ENCODE measurements around the gene HJV. TPM values are rescaled to one million over a fixed set of nuclear protein-coding genes. Genes with fewer than 3 reads are reported as not detected.

HJV gene
- total and polyA plus RNA-seq, 2 of the 13 experiments (the other 11 are each of a cell fraction or from before 2014, with no cell fraction given), result 0.18 TPM; not detected in 1

- TF ChIP-seq RXRB (CRISPR knock-in tag; IDR thresholded peaks at IDR 0.05; ENCODE audit: borderline replicate concordance), result peak; percentile 89
- peak in 1 of 2 experiments; percentile 97; a peak in 3 of 4 replicates for TF ChIP-seq EP300 (IDR thresholded peaks at IDR 0.05; ENCODE audit: low read depth in 2 of 2, low read length in 2 of 2)
- TF ChIP-seq EP300 (CRISPR knock-in tag; IDR thresholded peaks at IDR 0.05; ENCODE audit: borderline replicate concordance), result peak; percentile 99
These were observed 25.0 kb downstream of the HJV start, which contains the start of gene TXNIP (continued) for GRCh38 chr1:145996433-145997015.

DNA sequence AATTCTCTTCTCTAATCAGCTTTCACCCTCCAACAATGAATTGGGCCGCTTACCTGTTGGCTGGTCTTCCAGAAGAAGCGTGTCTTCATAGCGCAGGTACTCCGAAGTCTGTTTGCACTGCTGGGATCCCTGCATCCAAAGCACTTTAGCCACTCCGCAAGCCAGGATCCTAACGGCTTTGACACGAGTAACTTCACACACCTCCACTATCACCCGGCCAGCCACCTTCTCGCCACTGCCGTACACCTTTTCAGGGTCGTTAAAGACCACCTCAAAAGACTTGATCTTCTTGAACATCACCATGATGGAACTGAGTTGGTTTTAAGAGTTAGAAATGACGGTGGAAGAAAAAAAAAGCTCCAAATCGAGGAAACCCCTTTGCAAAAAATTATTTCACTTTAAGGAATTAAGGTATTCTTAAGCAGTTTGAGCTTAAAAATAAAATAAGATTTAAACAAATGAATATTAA lies 25.5 kb downstream of the HJV start:
- intact Hi-C loops (cut with micrococcal nuclease; ENCODE audit: unreplicated experiment), result no loop called here
- H3K27ac ChIP-seq (ENCODE audit: extremely low read length, insufficient read depth, low read length), result peak overlapping the region; percentile 94
- DNase-seq (ENCODE audit: low spot score) (no peak), ATAC-seq (0 out of 3 replicates have a peak, but pooled peaks have one; percentile 9), FAIRE-seq (no peak)
- peaks cover 50% of the 10 kb centered on the region for H4K20me1 ChIP-seq (ENCODE audit: insufficient read depth, low read length)
- H2AFZ ChIP-seq (ENCODE audit: low read length), result no peak overlapping the region
- H3K4me1 ChIP-seq (ENCODE audit: insufficient read depth, low read length), result peaks cover 72% of the 10 kb centered on the region
- peak overlapping the region; percentile 93 for H3K9ac ChIP-seq (ENCODE audit: insufficient read depth, low read depth, low read length)
- under 1% methylated on average over 13 of the region's 13 CpGs for WGBS (ENCODE audit: low lambda C conversion rate)
- peaks cover 33% of the 10 kb centered on the region for H3K79me2 ChIP-seq (ENCODE audit: insufficient read depth, low read length)
- peak overlapping the region; percentile 97 for H3K4me2 ChIP-seq (ENCODE audit: low read depth, low read length)
- H3K9me3 ChIP-seq (ENCODE audit: low read length), result no peaks in the 10 kb centered on the region
- BruUV-seq (replicated peaks), result no TSS peak
- ChIA-PET CTCF (ENCODE audit: low intra/inter-chr PET ratio, low total read pairs) (interaction anchor here (0.8 kb wide), 1 partner anchor 104 kb away, joined by 4 read pairs; no protein-coding TSS in a partner anchor), POLR2A (interaction anchor here (0.7 to 2.9 kb wide), 5 partner anchors 11 to 69 kb away, joined by 3 to 10 read pairs (median 3); partner anchors contain the start of genes ANKRD34A, LIX1L, POLR3GL and RBM8A)
- H3K27me3 ChIP-seq (ENCODE audit: control insufficient read depth in 1 of 2, insufficient read depth in 2 of 2, low read length in 2 of 2), result no peaks in the 10 kb centered on the region; a peak in 1 of 5 replicates
- in situ Hi-C loops (cut with HindIII; ENCODE audit: extremely low pct_ligation_motif_present, low pct_unique_long_range_greater_than_20kb), result no loop called here
- H3K4me3 ChIP-seq (replicated peaks in 1 of 3; ENCODE audit: insufficient read depth in 1 of 3, low read depth in 2 of 3, low read length in 3 of 3), result peak overlapping the region; percentile 68 to 98 (median 91)
- H3K36me3 ChIP-seq (replicated peaks in 1 of 2; ENCODE audit: control insufficient read depth in 1 of 2, insufficient read depth in 2 of 2, low read length in 2 of 2), result peaks cover 2 to 22% of the 10 kb centered on the region in 2 experiments; a peak in 3 of 5 replicates
- TF ChIP-seq FIP1L1 (IDR thresholded peaks at IDR 0.05; ENCODE audit: borderline replicate concordance, insufficient read depth, low read depth, low read length) (no peak), NR2F1 (CRISPR knock-in tag; IDR thresholded peaks at IDR 0.05) (no peak), ZNF703 (CRISPR knock-in tag; IDR thresholded peaks at IDR 0.05; ENCODE audit: borderline replicate concordance) (0 out of 2 replicates have a peak, but pooled peaks have one; percentile 43), ATF5 (CRISPR knock-in tag; IDR thresholded peaks at IDR 0.05; ENCODE audit: low read depth) (no peak), ZNF136 (CRISPR knock-in tag; IDR thresholded peaks at IDR 0.05; ENCODE audit: low read depth) (peak; percentile 28; the same call in 1 of the 2 replicates), HINFP (CRISPR knock-in tag; IDR thresholded peaks at IDR 0.05; ENCODE audit: low read depth) (no peak), ZNF670 (CRISPR knock-in tag; IDR thresholded peaks at IDR 0.05; ENCODE audit: borderline replicate concordance) (0 out of 2 replicates have a peak, but pooled peaks have one; percentile 45), PAF1 (CRISPR knock-in tag; IDR thresholded peaks at IDR 0.05) (peak; percentile 85; the same call in 1 of the 2 replicates)
- TF ChIP-seq, protein P1, sequence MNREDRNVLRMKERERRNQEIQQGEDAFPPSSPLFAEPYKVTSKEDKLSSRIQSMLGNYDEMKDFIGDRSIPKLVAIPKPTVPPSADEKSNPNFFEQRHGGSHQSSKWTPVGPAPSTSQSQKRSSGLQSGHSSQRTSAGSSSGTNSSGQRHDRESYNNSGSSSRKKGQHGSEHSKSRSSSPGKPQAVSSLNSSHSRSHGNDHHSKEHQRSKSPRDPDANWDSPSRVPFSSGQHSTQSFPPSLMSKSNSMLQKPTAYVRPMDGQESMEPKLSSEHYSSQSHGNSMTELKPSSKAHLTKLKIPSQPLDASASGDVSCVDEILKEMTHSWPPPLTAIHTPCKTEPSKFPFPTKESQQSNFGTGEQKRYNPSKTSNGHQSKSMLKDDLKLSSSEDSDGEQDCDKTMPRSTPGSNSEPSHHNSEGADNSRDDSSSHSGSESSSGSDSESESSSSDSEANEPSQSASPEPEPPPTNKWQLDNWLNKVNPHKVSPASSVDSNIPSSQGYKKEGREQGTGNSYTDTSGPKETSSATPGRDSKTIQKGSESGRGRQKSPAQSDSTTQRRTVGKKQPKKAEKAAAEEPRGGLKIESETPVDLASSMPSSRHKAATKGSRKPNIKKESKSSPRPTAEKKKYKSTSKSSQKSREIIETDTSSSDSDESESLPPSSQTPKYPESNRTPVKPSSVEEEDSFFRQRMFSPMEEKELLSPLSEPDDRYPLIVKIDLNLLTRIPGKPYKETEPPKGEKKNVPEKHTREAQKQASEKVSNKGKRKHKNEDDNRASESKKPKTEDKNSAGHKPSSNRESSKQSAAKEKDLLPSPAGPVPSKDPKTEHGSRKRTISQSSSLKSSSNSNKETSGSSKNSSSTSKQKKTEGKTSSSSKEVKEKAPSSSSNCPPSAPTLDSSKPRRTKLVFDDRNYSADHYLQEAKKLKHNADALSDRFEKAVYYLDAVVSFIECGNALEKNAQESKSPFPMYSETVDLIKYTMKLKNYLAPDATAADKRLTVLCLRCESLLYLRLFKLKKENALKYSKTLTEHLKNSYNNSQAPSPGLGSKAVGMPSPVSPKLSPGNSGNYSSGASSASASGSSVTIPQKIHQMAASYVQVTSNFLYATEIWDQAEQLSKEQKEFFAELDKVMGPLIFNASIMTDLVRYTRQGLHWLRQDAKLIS (CRISPR knock-in tag; IDR thresholded peaks at IDR 0.05), result peak; percentile 86; the same call in 1 of the 2 replicates
